ENCODE data around the gene ENTPD6. TPM values are rescaled to one million over a fixed set of nuclear protein-coding genes. Genes with fewer than 3 reads are reported as not detected.

The ENTPD6 gene
- total RNA-seq, 1 donor from 2014 or later = 43.0 TPM

DNA sequence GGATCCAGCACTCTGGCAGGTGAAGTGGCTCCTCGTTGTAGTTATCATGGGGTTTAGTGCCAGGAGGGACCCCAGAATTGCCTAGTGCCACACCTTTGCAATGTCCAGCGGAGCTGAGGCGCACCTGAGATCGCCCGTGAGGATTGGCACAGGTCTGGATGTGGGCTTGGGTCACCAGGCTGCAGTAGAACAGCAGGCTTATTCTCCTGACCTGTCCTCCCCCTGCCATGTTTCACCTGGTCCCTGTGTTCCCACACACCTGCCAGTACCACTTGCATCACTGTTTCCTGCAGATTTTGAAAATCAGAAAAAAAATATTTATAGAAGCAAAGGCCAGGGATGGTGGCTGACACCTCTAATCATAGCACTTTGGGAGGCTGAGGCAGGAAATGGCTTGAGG lies 16.7 kb downstream of the ENTPD6 start:
- Mint-ChIP-seq H3K36me3 (ENCODE audit: low read depth, unreplicated experiment) (peaks cover 14% of the 10 kb centered on the region), H3K9me3 (ENCODE audit: unreplicated experiment) (no peaks in the 10 kb centered on the region)

DNA sequence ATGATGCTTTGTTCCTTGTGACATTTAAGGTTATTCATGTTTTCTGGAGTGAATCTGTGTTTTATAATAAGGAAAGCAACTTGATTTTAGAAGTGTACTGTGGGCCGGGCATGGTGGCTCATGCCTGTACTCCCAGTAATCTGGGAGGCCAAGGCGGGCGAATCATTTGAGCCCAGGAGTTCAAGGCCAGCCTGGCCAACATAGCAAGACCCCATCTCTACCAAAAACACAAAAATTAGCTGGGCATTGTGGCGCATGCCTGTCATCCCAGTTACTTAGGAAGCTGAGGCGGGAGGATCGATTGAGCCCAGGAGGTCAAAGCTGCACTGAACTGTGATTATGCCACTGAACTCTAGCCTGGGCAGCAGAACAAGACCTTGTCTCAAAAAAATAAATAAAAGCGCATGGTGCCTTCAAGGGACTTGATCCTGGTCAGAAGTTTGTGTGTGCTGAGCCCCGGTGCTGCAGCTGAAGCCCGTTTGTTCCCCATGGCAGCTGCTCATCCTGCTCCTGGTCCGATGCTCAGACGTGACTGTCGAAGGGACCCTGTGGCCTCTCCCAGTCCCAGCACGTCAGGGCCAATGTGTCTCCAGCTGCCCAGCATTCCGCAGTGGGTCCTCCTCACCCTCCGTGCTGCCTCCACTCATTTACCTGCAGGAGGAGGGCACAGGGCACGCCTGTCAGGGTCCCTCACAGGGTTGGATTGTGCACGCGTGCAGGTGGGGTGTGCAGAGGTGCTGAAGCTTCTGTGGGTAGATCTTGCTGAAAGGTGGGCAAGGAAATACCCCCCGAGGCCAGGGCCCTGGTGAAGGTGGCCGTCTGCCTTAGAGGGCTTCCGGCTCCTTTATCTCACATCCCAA lies 18.3 kb downstream of the ENTPD6 start:
- H3K4me1 Mint-ChIP-seq (ENCODE audit: unreplicated experiment) = no peaks in the 10 kb centered on the region
- no peaks in the 10 kb centered on the region for H3K9me3 Mint-ChIP-seq (ENCODE audit: unreplicated experiment)
- peaks cover 8% of the 10 kb centered on the region for H3K27me3 Mint-ChIP-seq (ENCODE audit: unreplicated experiment)
- no peak for DNase-seq (ENCODE audit: low spot score)
- no peak overlapping the region for H3K27ac Mint-ChIP-seq (ENCODE audit: unreplicated experiment)
- TF ChIP-seq, protein P1, sequence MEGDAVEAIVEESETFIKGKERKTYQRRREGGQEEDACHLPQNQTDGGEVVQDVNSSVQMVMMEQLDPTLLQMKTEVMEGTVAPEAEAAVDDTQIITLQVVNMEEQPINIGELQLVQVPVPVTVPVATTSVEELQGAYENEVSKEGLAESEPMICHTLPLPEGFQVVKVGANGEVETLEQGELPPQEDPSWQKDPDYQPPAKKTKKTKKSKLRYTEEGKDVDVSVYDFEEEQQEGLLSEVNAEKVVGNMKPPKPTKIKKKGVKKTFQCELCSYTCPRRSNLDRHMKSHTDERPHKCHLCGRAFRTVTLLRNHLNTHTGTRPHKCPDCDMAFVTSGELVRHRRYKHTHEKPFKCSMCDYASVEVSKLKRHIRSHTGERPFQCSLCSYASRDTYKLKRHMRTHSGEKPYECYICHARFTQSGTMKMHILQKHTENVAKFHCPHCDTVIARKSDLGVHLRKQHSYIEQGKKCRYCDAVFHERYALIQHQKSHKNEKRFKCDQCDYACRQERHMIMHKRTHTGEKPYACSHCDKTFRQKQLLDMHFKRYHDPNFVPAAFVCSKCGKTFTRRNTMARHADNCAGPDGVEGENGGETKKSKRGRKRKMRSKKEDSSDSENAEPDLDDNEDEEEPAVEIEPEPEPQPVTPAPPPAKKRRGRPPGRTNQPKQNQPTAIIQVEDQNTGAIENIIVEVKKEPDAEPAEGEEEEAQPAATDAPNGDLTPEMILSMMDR (IDR thresholded peaks at IDR 0.05; ENCODE audit: unreplicated experiment) = no peak
- no peak overlapping the region for H3K4me3 Mint-ChIP-seq (ENCODE audit: unreplicated experiment)
- peaks cover 14% of the 10 kb centered on the region for H3K36me3 Mint-ChIP-seq (ENCODE audit: low read depth, unreplicated experiment)

More for the DNA sequence above, 16.7 kb downstream of the ENTPD6 start:
- no peak overlapping the region for H3K4me3 Mint-ChIP-seq (ENCODE audit: unreplicated experiment)
- peaks cover 4% of the 10 kb centered on the region for H3K27me3 Mint-ChIP-seq (ENCODE audit: unreplicated experiment)
- no peak overlapping the region for H3K27ac Mint-ChIP-seq (ENCODE audit: unreplicated experiment)
- H3K4me1 Mint-ChIP-seq (ENCODE audit: unreplicated experiment) = no peaks in the 10 kb centered on the region
- no peak for DNase-seq (ENCODE audit: low spot score)
- TF ChIP-seq, protein P1 (IDR thresholded peaks at IDR 0.05; ENCODE audit: unreplicated experiment) = no peak

DNA sequence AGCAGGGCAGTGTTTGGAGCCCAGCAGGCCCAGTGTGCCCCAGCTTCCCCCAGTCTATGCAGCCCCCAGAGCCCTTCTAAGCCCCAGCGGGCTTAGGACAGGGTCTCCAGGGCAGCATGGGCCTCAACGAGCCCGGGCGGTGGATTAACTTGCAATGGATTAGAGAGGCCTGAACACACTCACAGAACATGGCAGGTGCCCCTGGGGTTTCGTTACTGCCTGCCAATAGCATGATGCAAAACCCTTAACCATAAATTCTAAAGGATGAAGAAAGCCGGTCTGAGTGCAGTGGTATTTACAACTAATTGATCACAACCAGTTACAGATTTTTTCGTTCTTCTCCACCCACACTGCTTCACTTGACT lies 18.9 kb downstream of the ENTPD6 start:
- Mint-ChIP-seq H3K27me3 (ENCODE audit: unreplicated experiment) (peaks cover 8% of the 10 kb centered on the region), H3K36me3 (ENCODE audit: low read depth, unreplicated experiment) (peaks cover 14% of the 10 kb centered on the region), H3K4me1 (ENCODE audit: unreplicated experiment) (no peaks in the 10 kb centered on the region), H3K4me3 (ENCODE audit: unreplicated experiment) (no peak overlapping the region), H3K9me3 (ENCODE audit: unreplicated experiment) (no peaks in the 10 kb centered on the region), H3K27ac (ENCODE audit: unreplicated experiment) (no peak overlapping the region)
- no peak for DNase-seq (ENCODE audit: low spot score)
- TF ChIP-seq, protein P1 (IDR thresholded peaks at IDR 0.05; ENCODE audit: unreplicated experiment) = no peak

DNA sequence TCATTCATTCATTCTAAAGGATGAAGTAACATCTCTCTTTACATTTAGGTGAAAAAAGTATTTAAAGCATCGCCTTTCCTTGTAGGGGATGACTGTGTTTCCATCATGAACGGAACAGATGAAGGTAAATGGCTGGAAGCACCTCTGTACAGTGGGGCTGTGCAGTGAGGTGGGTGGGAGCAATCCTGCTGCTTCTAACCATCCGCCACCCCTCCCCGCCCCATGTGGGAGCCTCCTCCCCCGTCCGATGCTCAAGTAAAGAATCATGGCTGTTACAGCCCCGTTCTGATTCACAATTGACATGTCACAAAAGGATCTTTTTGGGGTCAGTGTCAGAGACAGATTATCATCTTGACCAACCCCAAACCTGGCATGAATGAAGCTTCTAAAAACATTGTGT lies 19.3 kb downstream of the ENTPD6 start:
- TF ChIP-seq, protein P1 (IDR thresholded peaks at IDR 0.05; ENCODE audit: unreplicated experiment) = no peak
- Mint-ChIP-seq H3K36me3 (ENCODE audit: low read depth, unreplicated experiment) (peaks cover 14% of the 10 kb centered on the region), H3K27ac (ENCODE audit: unreplicated experiment) (no peak overlapping the region), H3K27me3 (ENCODE audit: unreplicated experiment) (peaks cover 10% of the 10 kb centered on the region), H3K9me3 (ENCODE audit: unreplicated experiment) (no peaks in the 10 kb centered on the region), H3K4me3 (ENCODE audit: unreplicated experiment) (no peak overlapping the region), H3K4me1 (ENCODE audit: unreplicated experiment) (no peaks in the 10 kb centered on the region)
- no peak for DNase-seq (ENCODE audit: low spot score)

DNA sequence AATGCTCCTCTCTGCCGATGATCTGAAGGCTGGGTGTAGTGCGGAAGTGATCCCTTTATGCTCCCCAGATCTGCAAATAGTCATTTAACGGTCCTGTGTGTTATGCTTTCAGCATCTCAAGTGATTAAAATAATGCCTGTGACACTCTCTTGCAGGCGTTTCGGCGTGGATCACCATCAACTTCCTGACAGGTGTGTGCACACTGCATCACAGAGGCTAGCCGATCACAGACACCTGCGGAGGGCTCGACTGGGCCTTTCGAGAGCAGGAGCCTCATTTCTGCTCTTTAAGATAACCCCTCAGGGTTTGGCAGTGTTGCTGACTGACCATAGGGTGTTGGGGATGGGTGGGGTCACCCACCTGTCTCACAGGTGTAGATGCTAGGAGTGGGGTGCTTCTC lies 20.0 kb downstream of the ENTPD6 start:
- no peak for DNase-seq (ENCODE audit: low spot score)
- no peak overlapping the region for H3K27ac Mint-ChIP-seq (ENCODE audit: unreplicated experiment)
- no peak overlapping the region for H3K4me3 Mint-ChIP-seq (ENCODE audit: unreplicated experiment)
- no peaks in the 10 kb centered on the region for H3K9me3 Mint-ChIP-seq (ENCODE audit: unreplicated experiment)
- no peaks in the 10 kb centered on the region for H3K4me1 Mint-ChIP-seq (ENCODE audit: unreplicated experiment)
- peaks cover 14% of the 10 kb centered on the region for H3K36me3 Mint-ChIP-seq (ENCODE audit: low read depth, unreplicated experiment)
- TF ChIP-seq, protein P1 (IDR thresholded peaks at IDR 0.05; ENCODE audit: unreplicated experiment) = no peak
- peaks cover 10% of the 10 kb centered on the region for H3K27me3 Mint-ChIP-seq (ENCODE audit: unreplicated experiment)
